ENCODE results near the gene ATXN1L. TPM values are rescaled to one million over a fixed set of nuclear protein-coding genes. Genes with fewer than 3 reads are reported as not detected.
"Not testable (repeated sequence)": the region's sequence is repeated elsewhere in the genome, so short reads cannot be mapped to it uniquely, and the experiment has no call there.

Gene ATXN1L
- total RNA-seq, 2 experiments from 2014 or later: 23.2 to 23.6 TPM

- Mint-ChIP-seq H3K4me3 (no peak overlapping the region), H3K27me3 (no peaks in the 10 kb centered on the region), H3K9me3 (no peaks in the 10 kb centered on the region), H3K4me1 (peaks cover 61% of the 10 kb centered on the region), H3K36me3 (ENCODE audit: low read depth) (peaks cover 23% of the 10 kb centered on the region), H3K27ac (no peak overlapping the region)
- POLR2A ChIA-PET: interaction anchor here (0.6 kb wide), 1 partner anchor 29 kb away, joined by 3 read pairs; no protein-coding TSS in a partner anchor
- CTCF ChIA-PET: interaction anchor here (0.6 to 1.6 kb wide), 7 partner anchors 10 to 118 kb away, joined by 3 to 8 read pairs (median 3); no protein-coding TSS in a partner anchor
- no peak for DNase-seq
Observed at GRCh38 chr16:71902656-71903365, 57.0 kb downstream of the ATXN1L start.

- peaks cover 61% of the 10 kb centered on the region for H3K4me1 Mint-ChIP-seq
Observed at GRCh38 chr16:71903608-71904007, 57.8 kb downstream of the ATXN1L start.

GRCh38 chr16:71904239-71904638 is 58.5 kb downstream of the ATXN1L start:
- Mint-ChIP-seq H3K9me3 (no peaks in the 10 kb centered on the region), H3K4me1 (peaks cover 60% of the 10 kb centered on the region), H3K27me3 (no peaks in the 10 kb centered on the region), H3K4me3 (no peak overlapping the region), H3K27ac (no peak overlapping the region), H3K36me3 (ENCODE audit: low read depth) (peaks cover 21% of the 10 kb centered on the region)
- ChIA-PET CTCF (interaction anchor here (0.7 to 1.6 kb wide), 4 partner anchors 13 to 64 kb away, joined by 3 to 8 read pairs (median 4); no protein-coding TSS in a partner anchor), POLR2A (no interaction called here)
- no peak for DNase-seq

More at GRCh38 chr16:71903608-71904007, 57.8 kb downstream of the ATXN1L start:
- Mint-ChIP-seq H3K27ac (no peak overlapping the region), H3K36me3 (ENCODE audit: low read depth) (peaks cover 23% of the 10 kb centered on the region), H3K27me3 (no peaks in the 10 kb centered on the region), H3K4me3 (no peak overlapping the region), H3K9me3 (no peaks in the 10 kb centered on the region)
- no peak for DNase-seq
- POLR2A ChIA-PET: no interaction called here
- CTCF ChIA-PET: interaction anchor here (0.6 to 1.6 kb wide), 6 partner anchors 11 to 119 kb away, joined by 3 to 8 read pairs (median 4); no protein-coding TSS in a partner anchor

- H3K36me3 Mint-ChIP-seq (ENCODE audit: low read depth): peaks cover 23% of the 10 kb centered on the region
- H3K4me3 Mint-ChIP-seq: peak overlapping the region; percentile 5
- H3K9me3 Mint-ChIP-seq, H3K27me3 Mint-ChIP-seq, DNase-seq: not testable (repeated sequence)
- H3K27ac Mint-ChIP-seq: peak overlapping the region; percentile 66
- peaks cover 57% of the 10 kb centered on the region for H3K4me1 Mint-ChIP-seq
- CTCF ChIA-PET: interaction anchor here (0.7 to 2.8 kb wide), 2 partner anchors 24 to 89 kb away, joined by 3 to 12 read pairs; no protein-coding TSS in a partner anchor
- POLR2A ChIA-PET: interaction anchor here (0.5 kb wide), 1 partner anchor 9 kb away, joined by 3 read pairs; no protein-coding TSS in a partner anchor
Observed at GRCh38 chr16:71905765-71906164, 60.0 kb downstream of the ATXN1L start.

Other genes starting within 250 kb of the ATXN1L start
- gene MARVELD3, start 219.8 kb upstream of the ATXN1L start, total RNA-seq: not detected
- 1 to 10 TPM; 4.1 to 5.5 TPM for gene PHLPP2, start 121.3 kb upstream of the ATXN1L start, total RNA-seq
- 10 to 100 TPM; 76.4 to 83.4 TPM for gene AP1G1, start 37.1 kb upstream of the ATXN1L start, total RNA-seq
- gene ZNF821, start 38.2 kb downstream of the ATXN1L start, total RNA-seq: 1 to 10 TPM; 7.1 to 7.7 TPM
- gene IST1, start 49.6 kb downstream of the ATXN1L start, total RNA-seq: 100 to 1,000 TPM; 180 to 191 TPM
- gene PKD1L3, start 154.4 kb downstream of the ATXN1L start, total RNA-seq: under 1 TPM; 0.12 to 0.17 TPM
- gene DHODH, start 162.8 kb downstream of the ATXN1L start, total RNA-seq: 10 to 100 TPM; 10.9 to 11.8 TPM
- gene HP, start 208.5 kb downstream of the ATXN1L start, total RNA-seq: not detected
- not detected for gene HPR, start 217.2 kb downstream of the ATXN1L start, total RNA-seq
- 10 to 100 TPM; 14.8 to 16.0 TPM for gene TXNL4B, start 247.6 kb downstream of the ATXN1L start, total RNA-seq
- gene DHX38, start 247.9 kb downstream of the ATXN1L start, total RNA-seq: 10 to 100 TPM; 67.5 to 82.3 TPM